Nephron (organoid): ENCODE results near the gene RHPN2.

Experiments used
- H3K27ac Mint-ChIP-seq, 3 experiments: 2 replicates each; pipeline ENCODE4 v1.8.0; 2020; ENCODE audit warnings: mixed read lengths in 3 of 3, mild to moderate bottlenecking in 2 of 3, moderate library complexity in 1 of 3
- H3K27me3 Mint-ChIP-seq: 2 replicates; pipeline ENCODE4 v1.8.0; 2021; ENCODE audit warnings: low read depth, mild to moderate bottlenecking, moderate library complexity, mixed read lengths
- H3K36me3 Mint-ChIP-seq: 2 replicates; pipeline ENCODE4 v1.8.0; 2020; ENCODE audit warnings: low read depth, mixed read lengths
- H3K4me1 Mint-ChIP-seq: 2 replicates; pipeline ENCODE4 v1.8.0; 2020; ENCODE audit warnings: mixed read lengths
- H3K4me3 Mint-ChIP-seq, 3 experiments: 2 replicates each; pipeline ENCODE4 v1.8.0; 2020; ENCODE audit warnings: mild to moderate bottlenecking in 3 of 3, mixed read lengths in 3 of 3, moderate library complexity in 2 of 3
- H3K9me3 Mint-ChIP-seq: 2 replicates; pipeline ENCODE4 v1.8.0; 2020; ENCODE audit warnings: mixed read lengths
- CTCF ChIP-seq, 3 experiments: fragments of 200-600 bp; sonication (generic); IDR thresholded peaks; one replicate each; pipeline ENCODE4 v1.5.0; 2021; ENCODE audit warnings: antibody characterized with exemption in 3 of 3; ENCODE audit not compliant: unreplicated experiment in 3 of 3

Gene RHPN2

GRCh38 chr19:32928806-32929205 lies 135.9 kb downstream of the RHPN2 start:
- peaks cover 79% of the 10 kb centered on the region for H3K36me3 Mint-ChIP-seq
- H3K9me3 Mint-ChIP-seq, result peaks cover 14% of the 10 kb centered on the region
- no peaks in the 10 kb centered on the region for H3K4me1 Mint-ChIP-seq
- H3K27ac Mint-ChIP-seq, result no peak overlapping the region
- no peaks in the 10 kb centered on the region for H3K27me3 Mint-ChIP-seq
- H3K4me3 Mint-ChIP-seq, result no peak overlapping the region
- TF ChIP-seq CTCF (IDR thresholded peaks at IDR 0.05; ENCODE audit: unreplicated experiment in 3 of 3), result no peak
